ENCODE data around the gene PRKAG3. TPM values are rescaled to one million over a fixed set of nuclear protein-coding genes. Genes with fewer than 3 reads are reported as not detected.

PRKAG3 gene
- total and polyA plus RNA-seq, 2 experiments from 2014 or later: not detected

- TF ChIP-seq EZH2 (IDR thresholded peaks at IDR 0.05; ENCODE audit: low read depth, unreplicated experiment): no peak
- no peak for TF ChIP-seq STAT1 (IDR thresholded peaks at IDR 0.05; ENCODE audit: unreplicated experiment)
- TF ChIP-seq, protein P1, sequence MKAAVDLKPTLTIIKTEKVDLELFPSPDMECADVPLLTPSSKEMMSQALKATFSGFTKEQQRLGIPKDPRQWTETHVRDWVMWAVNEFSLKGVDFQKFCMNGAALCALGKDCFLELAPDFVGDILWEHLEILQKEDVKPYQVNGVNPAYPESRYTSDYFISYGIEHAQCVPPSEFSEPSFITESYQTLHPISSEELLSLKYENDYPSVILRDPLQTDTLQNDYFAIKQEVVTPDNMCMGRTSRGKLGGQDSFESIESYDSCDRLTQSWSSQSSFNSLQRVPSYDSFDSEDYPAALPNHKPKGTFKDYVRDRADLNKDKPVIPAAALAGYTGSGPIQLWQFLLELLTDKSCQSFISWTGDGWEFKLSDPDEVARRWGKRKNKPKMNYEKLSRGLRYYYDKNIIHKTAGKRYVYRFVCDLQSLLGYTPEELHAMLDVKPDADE (IDR thresholded peaks at IDR 0.05): no peak
These were observed 19.2 kb upstream of the PRKAG3 start (continued) for GRCh38 chr2:218850796-218851195.

DNA sequence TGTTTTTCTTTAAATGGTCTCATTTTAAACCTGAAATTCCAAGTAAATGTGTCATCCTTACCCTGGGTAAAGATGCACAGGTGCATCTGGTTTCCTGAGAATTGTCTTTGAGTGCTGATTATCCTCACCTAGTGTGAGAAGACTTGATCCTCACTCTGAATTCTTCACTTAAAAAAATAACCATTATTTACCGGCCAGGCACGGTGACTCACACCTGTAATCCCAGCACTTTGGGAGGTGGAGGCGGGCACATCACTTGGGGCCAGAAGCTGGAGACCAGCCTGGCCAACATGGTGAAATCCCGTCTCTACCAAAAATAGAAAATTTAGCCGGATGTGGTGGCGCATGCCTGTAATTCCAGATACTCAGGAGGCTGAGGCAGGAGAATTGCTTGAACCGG lies 18.1 kb upstream of the PRKAG3 start:
- Histone ChIP-seq H3K79me2 (replicated peaks; ENCODE audit: insufficient read depth) (no peaks in the 10 kb centered on the region), H3F3A (replicated peaks; ENCODE audit: low read depth) (0 out of 2 replicates have a peak, but pooled peaks cover 2% of the 10 kb centered on the region), H3K9me2 (ENCODE audit: insufficient read depth) (no peaks in the 10 kb centered on the region), H3K4me3 (no peak overlapping the region), H3K4me2 (no peak overlapping the region), H4K20me1 (replicated peaks; ENCODE audit: insufficient read depth) (no peaks in the 10 kb centered on the region), H2AFZ (no peak overlapping the region), H3K36me3 (ENCODE audit: insufficient read depth) (no peaks in the 10 kb centered on the region), H3K4me1 (ENCODE audit: insufficient read depth) (peaks cover 14% of the 10 kb centered on the region; the same call in 1 of the 2 replicates), H3K27ac (ENCODE audit: low read depth) (no peak overlapping the region), H3K27me3 (ENCODE audit: insufficient read depth) (peaks cover 28% of the 10 kb centered on the region)
- DNase-seq (ENCODE audit: low spot score) (no peak), ATAC-seq (no peak)
- Mint-ChIP-seq H3K27me3 (ENCODE audit: insufficient read depth, low read depth, poor library complexity) (peaks cover 36% of the 10 kb centered on the region), H3K36me3 (ENCODE audit: low read depth) (peaks cover 16% of the 10 kb centered on the region), H3K4me3 (no peak overlapping the region), H3K9me3 (peaks cover 22% of the 10 kb centered on the region), H3K27ac (no peak overlapping the region), H3K4me1 (peaks cover 17% of the 10 kb centered on the region)
- TF ChIP-seq, protein P2, sequence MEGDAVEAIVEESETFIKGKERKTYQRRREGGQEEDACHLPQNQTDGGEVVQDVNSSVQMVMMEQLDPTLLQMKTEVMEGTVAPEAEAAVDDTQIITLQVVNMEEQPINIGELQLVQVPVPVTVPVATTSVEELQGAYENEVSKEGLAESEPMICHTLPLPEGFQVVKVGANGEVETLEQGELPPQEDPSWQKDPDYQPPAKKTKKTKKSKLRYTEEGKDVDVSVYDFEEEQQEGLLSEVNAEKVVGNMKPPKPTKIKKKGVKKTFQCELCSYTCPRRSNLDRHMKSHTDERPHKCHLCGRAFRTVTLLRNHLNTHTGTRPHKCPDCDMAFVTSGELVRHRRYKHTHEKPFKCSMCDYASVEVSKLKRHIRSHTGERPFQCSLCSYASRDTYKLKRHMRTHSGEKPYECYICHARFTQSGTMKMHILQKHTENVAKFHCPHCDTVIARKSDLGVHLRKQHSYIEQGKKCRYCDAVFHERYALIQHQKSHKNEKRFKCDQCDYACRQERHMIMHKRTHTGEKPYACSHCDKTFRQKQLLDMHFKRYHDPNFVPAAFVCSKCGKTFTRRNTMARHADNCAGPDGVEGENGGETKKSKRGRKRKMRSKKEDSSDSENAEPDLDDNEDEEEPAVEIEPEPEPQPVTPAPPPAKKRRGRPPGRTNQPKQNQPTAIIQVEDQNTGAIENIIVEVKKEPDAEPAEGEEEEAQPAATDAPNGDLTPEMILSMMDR (conservative IDR thresholded peaks at IDR 0.05; ENCODE audit: low read depth in 2 of 2): no peak
- no peak for TF ChIP-seq POLR2AphosphoS5 (IDR thresholded peaks at IDR 0.05; ENCODE audit: low read depth)
- TF ChIP-seq, protein P3, sequence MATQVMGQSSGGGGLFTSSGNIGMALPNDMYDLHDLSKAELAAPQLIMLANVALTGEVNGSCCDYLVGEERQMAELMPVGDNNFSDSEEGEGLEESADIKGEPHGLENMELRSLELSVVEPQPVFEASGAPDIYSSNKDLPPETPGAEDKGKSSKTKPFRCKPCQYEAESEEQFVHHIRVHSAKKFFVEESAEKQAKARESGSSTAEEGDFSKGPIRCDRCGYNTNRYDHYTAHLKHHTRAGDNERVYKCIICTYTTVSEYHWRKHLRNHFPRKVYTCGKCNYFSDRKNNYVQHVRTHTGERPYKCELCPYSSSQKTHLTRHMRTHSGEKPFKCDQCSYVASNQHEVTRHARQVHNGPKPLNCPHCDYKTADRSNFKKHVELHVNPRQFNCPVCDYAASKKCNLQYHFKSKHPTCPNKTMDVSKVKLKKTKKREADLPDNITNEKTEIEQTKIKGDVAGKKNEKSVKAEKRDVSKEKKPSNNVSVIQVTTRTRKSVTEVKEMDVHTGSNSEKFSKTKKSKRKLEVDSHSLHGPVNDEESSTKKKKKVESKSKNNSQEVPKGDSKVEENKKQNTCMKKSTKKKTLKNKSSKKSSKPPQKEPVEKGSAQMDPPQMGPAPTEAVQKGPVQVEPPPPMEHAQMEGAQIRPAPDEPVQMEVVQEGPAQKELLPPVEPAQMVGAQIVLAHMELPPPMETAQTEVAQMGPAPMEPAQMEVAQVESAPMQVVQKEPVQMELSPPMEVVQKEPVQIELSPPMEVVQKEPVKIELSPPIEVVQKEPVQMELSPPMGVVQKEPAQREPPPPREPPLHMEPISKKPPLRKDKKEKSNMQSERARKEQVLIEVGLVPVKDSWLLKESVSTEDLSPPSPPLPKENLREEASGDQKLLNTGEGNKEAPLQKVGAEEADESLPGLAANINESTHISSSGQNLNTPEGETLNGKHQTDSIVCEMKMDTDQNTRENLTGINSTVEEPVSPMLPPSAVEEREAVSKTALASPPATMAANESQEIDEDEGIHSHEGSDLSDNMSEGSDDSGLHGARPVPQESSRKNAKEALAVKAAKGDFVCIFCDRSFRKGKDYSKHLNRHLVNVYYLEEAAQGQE (IDR thresholded peaks at IDR 0.05; ENCODE audit: unreplicated experiment): no peak
- TF ChIP-seq EZH2 (IDR thresholded peaks at IDR 0.05; ENCODE audit: low read depth, unreplicated experiment): no peak
- TF ChIP-seq, protein P1 (IDR thresholded peaks at IDR 0.05): no peak
- no peak for TF ChIP-seq ZNF114 (CRISPR knock-in tag; IDR thresholded peaks at IDR 0.05)
- TF ChIP-seq CREB1 (CRISPR knock-in tag; IDR thresholded peaks at IDR 0.05; ENCODE audit: low read depth): no peak
- TF ChIP-seq NANOG (IDR thresholded peaks at IDR 0.05; ENCODE audit: borderline replicate concordance): no peak
- TF ChIP-seq STAT1 (IDR thresholded peaks at IDR 0.05; ENCODE audit: unreplicated experiment): no peak
- TF ChIP-seq EZH2phosphoT487 (IDR thresholded peaks at IDR 0.05; ENCODE audit: unreplicated experiment): no peak
- no peak for TF ChIP-seq ZNF331 (CRISPR knock-in tag; IDR thresholded peaks at IDR 0.05; ENCODE audit: low read depth)
- no peak for TF ChIP-seq JUNB (IDR thresholded peaks at IDR 0.05; ENCODE audit: unreplicated experiment)
